SK-N-SH (cell line): ENCODE results near the gene NDUFAF8. TPM values are rescaled to one million over a fixed set of nuclear protein-coding genes. Genes with fewer than 3 reads are reported as not detected.

Experiments used
- CTCF ChIA-PET: fragments of 300-600, 350-600 bp; formaldehyde crosslinking; extraction: SDS; loops from one replicate; lab custom pipeline; 2021; lab: Yijun Ruan, JAX
- POLR2A ChIA-PET: fragments of 350-600 bp; sonication (Branson Sonifier 250); formaldehyde crosslinking; extraction: SDS; loops from one replicate; lab custom pipeline; 2020; ENCODE audit warnings: antibody characterized with exemption, inconsistent platforms; lab: Yijun Ruan, JAX
- DNase-seq: peaks from one replicate; pipeline ENCODE4 v3.0.0; 2012
- H2AFZ ChIP-seq: fragments of 200-600 bp; sonication (generic); 2 replicates; pipeline ENCODE4 v1.8.1; 2016; ENCODE audit warnings: antibody characterized with exemption, mild to moderate bottlenecking, low read depth
- H3F3A ChIP-seq: fragments of 200-600 bp; sonication (generic); replicated peaks from 2 replicates; pipeline ENCODE3; 2016; ENCODE audit warnings: antibody characterized with exemption, mild to moderate bottlenecking; ENCODE audit not compliant: insufficient read depth
- H3K27ac ChIP-seq, 2 experiments: fragments of 200-500 bp in 1 of 2; fragments of 200-600 bp in 1 of 2; sonication (Bioruptor generic) in 1 of 2; sonication (generic), shearing (Covaris generic) in 1 of 2; 2 replicates each; pipeline versions ENCODE4 v1.5.1 to v1.6.1; 2014 to 2016; ENCODE audit warnings: low read depth in 2 of 2, inconsistent platforms in 1 of 2, low read length in 1 of 2, mild to moderate bottlenecking in 1 of 2, mixed read lengths in 1 of 2
- H3K27me3 ChIP-seq: fragments of 200-600 bp; sonication (generic), shearing (Covaris generic); 2 replicates; pipeline ENCODE4 v1.6.1; 2016; ENCODE audit warnings: mixed run types; ENCODE audit not compliant: insufficient read depth
- H3K36me3 ChIP-seq, 2 experiments: fragments of 200-500 bp in 1 of 2; fragments of 200-600 bp in 1 of 2; sonication (Bioruptor generic) in 1 of 2; sonication (generic) in 1 of 2; replicated peaks in 1 of 2; 2 replicates each; pipeline versions ENCODE3 to v1.5.1; 2014 to 2016; ENCODE audit warnings: low read length in 1 of 2, mild to moderate bottlenecking in 1 of 2; ENCODE audit not compliant: insufficient read depth in 2 of 2, control insufficient read depth in 1 of 2
- H3K4me1 ChIP-seq, 2 experiments: fragments of 200-500 bp in 1 of 2; fragments of 200-600 bp in 1 of 2; sonication (Bioruptor generic) in 1 of 2; sonication (generic), shearing (Covaris generic) in 1 of 2; 2 replicates each; pipeline versions ENCODE4 v1.5.1 to v1.6.1; 2014 to 2016; ENCODE audit warnings: low read depth in 1 of 2, low read length in 1 of 2, mixed run types in 1 of 2; ENCODE audit not compliant: insufficient read depth in 2 of 2, control insufficient read depth in 1 of 2
- H3K4me2 ChIP-seq: fragments of 200-600 bp; sonication (generic), shearing (Covaris generic); 2 replicates; pipeline ENCODE4 v1.6.1; 2017; ENCODE audit warnings: mixed run types
- H3K4me3 ChIP-seq, 2 experiments: fragments of 200-500 bp in 1 of 2; fragments of 200-600 bp in 1 of 2; sonication (Bioruptor generic) in 1 of 2; sonication (generic), shearing (Covaris generic) in 1 of 2; 2 replicates each; pipeline versions ENCODE4 v1.5.1 to v1.8.1; 2014 to 2016; ENCODE audit warnings: low read depth in 2 of 2, inconsistent platforms in 1 of 2, low read length in 1 of 2, mild to moderate bottlenecking in 1 of 2, mixed read lengths in 1 of 2, moderate library complexity in 1 of 2
- H3K79me2 ChIP-seq: fragments of 200-600 bp; sonication (generic); 2 replicates; pipeline ENCODE4 v1.8.1; 2017; ENCODE audit warnings: mild to moderate bottlenecking; ENCODE audit not compliant: insufficient read depth
- H3K9ac ChIP-seq: fragments of 200-600 bp; sonication (generic); 2 replicates; pipeline ENCODE4 v1.6.1; 2017; ENCODE audit warnings: mixed run types
- H3K9me2 ChIP-seq: fragments of 200-600 bp; sonication (generic); 2 replicates; pipeline ENCODE4 v1.6.1; 2017; ENCODE audit warnings: mixed run types
- H3K9me3 ChIP-seq: fragments of 200-600 bp; sonication (generic); 2 replicates; pipeline ENCODE4 v1.6.1; 2017; ENCODE audit warnings: mixed run types, mild to moderate bottlenecking, moderate library complexity
- H4K20me1 ChIP-seq: fragments of 200-600 bp; sonication (generic); 2 replicates; pipeline ENCODE4 v1.6.1; 2017; ENCODE audit warnings: mild to moderate bottlenecking, mixed run types; ENCODE audit not compliant: insufficient read depth
- ELF1 ChIP-seq: IDR thresholded peaks from 2 replicates; pipeline ENCODE4 v1.4.0; 2012
- EZH2phosphoT487 ChIP-seq: fragments of 200-600 bp; sonication (generic); IDR thresholded peaks from 2 replicates; pipeline ENCODE4 v1.6.1; 2017; ENCODE audit warnings: low read depth, mixed run types, mild to moderate bottlenecking, antibody characterized with exemption, moderate library complexity, borderline replicate concordance
- GATA2 ChIP-seq: sonication (generic); formaldehyde crosslinking; IDR thresholded peaks from 2 replicates; pipeline ENCODE4 v1.5.0; 2020; ENCODE audit warnings: mild to moderate bottlenecking, missing genetic modification reagents
- MEF2A ChIP-seq: IDR thresholded peaks from 2 replicates; pipeline ENCODE4 v1.4.0; 2012; ENCODE audit warnings: low read depth, borderline replicate concordance
- PBX3 ChIP-seq: IDR thresholded peaks from 2 replicates; pipeline ENCODE4; 2012
- RCOR1 ChIP-seq: fragments of 150-350 bp; IDR thresholded peaks from 2 replicates; pipeline ENCODE4 v1.6.1; 2017; ENCODE audit warnings: antibody characterized with exemption, low read length
- RFX5 ChIP-seq: IDR thresholded peaks from 2 replicates; pipeline ENCODE4 v1.6.1; 2012; ENCODE audit warnings: mild to moderate bottlenecking, improper control_type of control experiment, low read length
- SMC3 ChIP-seq: IDR thresholded peaks from 2 replicates; pipeline ENCODE4 v1.6.1; 2012; ENCODE audit warnings: low read depth, low read length, improper control_type of control experiment
- TCF12 ChIP-seq: IDR thresholded peaks from 2 replicates; pipeline ENCODE4 v1.4.0; 2012
- WGBS: methylation state at CpG from one replicate; pipeline ENCODE4 v1.1.6; 2017; ENCODE audit warnings: low lambda C conversion rate; 5-methylcytosine and 5-hydroxymethylcytosine counted together
- polyA plus RNA-seq, 3 experiments: library from polyadenylated mRNA; depleted of rRNA; stranded (reverse); fragments of >200 nt; gene quantifications; 2 replicates each; pipeline ENCODE4 v1.2.3, GENCODE V29; 2012
- TF ChIP-seq, protein P1 (sequence below): IDR thresholded peaks from 2 replicates; pipeline ENCODE4 v1.4.0; 2012; ENCODE audit warnings: low read depth, borderline replicate concordance

Gene NDUFAF8
- polyA plus RNA-seq, 1 of the 3 experiments (the other 2 are of a cell fraction): 229 TPM

DNA sequence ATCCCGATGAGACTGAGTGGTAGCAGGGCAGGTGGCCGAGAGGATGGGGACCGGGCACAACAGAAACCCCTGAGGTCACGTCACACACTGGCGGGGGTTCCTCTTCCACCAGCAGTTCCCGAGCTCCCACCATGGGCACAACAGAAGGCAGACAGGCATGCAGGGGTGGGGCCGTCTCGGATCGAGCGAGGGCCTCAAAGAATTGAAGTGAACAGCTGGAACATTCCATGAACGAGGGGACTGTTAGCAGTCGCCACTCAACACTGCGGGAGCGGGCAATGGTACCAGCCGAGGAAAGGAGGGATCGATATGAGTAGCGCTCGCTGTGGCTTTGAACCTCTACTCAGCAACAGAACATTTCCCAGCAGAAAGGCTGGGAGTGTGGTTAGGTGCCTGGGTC is 21.6 kb upstream of the NDUFAF8 start (continued):
- TF ChIP-seq TCF12 (no peak), ELF1 (no peak), SMC3 (no peak), RCOR1 (no peak), PBX3 (no peak), RFX5 (no peak), MEF2A (no peak)

- Histone ChIP-seq H3K4me3 (no peak overlapping the region), H3K27me3 (no peaks in the 10 kb centered on the region), H3K27ac (no peak overlapping the region), H3K79me2 (peaks cover 17% of the 10 kb centered on the region), H3K9me3 (no peaks in the 10 kb centered on the region), H3F3A (peaks cover under 1% of the 10 kb centered on the region), H3K4me1 (peaks cover 7 to 12% of the 10 kb centered on the region in 2 experiments; a peak in 3 of 4 replicates), H3K4me2 (no peak overlapping the region), H4K20me1 (no peaks in the 10 kb centered on the region), H3K9me2 (no peaks in the 10 kb centered on the region), H2AFZ (no peak overlapping the region), H3K9ac (no peak overlapping the region), H3K36me3 (peaks cover 0 to 2% of the 10 kb centered on the region in 2 experiments)
- TF ChIP-seq EZH2phosphoT487: no peak
- WGBS: 91% methylated on average over 7 of the region's 13 CpGs
- DNase-seq: no peak
- POLR2A ChIA-PET: no interaction called here
- CTCF ChIA-PET: interaction anchor here (1.5 to 2.2 kb wide), 3 partner anchors 18 to 75 kb away, joined by 3 to 11 read pairs (median 6); no protein-coding TSS in a partner anchor
These were observed 20.7 kb upstream of the NDUFAF8 start for GRCh38 chr17:81218459-81218858.

DNA sequence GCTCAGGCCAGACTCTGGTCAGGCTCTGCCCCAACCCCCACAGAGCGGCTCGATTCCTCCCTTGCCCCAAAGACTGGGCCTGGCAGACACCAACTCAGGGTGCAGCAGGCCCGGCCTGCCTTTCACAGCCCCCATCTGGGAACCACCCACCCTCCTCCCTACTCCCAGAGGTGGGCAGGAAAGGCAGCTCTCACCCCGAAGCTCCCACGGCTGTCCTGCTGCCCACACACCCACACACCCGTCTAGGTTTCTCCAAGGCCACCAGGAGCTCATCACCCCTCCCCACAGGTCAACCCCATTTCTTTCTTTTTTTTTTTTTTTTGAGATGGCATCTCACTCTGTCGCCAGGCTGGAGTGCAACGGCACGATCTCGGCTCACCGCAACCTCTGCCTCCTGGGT is 20.1 kb upstream of the NDUFAF8 start:
- H3K4me2 ChIP-seq: no peak overlapping the region
- no peaks in the 10 kb centered on the region for H4K20me1 ChIP-seq
- WGBS: 96% methylated on average over 11 of the region's 11 CpGs
- CTCF ChIA-PET: interaction anchor here (1.0 to 3.2 kb wide), 5 partner anchors 18 to 113 kb away, joined by 3 to 19 read pairs (median 6); no protein-coding TSS in a partner anchor
- H3K9ac ChIP-seq: no peak overlapping the region
- H3K27me3 ChIP-seq: no peaks in the 10 kb centered on the region
- no peak overlapping the region for H3K27ac ChIP-seq
- POLR2A ChIA-PET: no interaction called here
- peaks cover 0 to 2% of the 10 kb centered on the region in 2 experiments for H3K36me3 ChIP-seq
- H3K4me1 ChIP-seq: peaks cover 7 to 16% of the 10 kb centered on the region in 2 experiments; a peak in 3 of 4 replicates
- H3K79me2 ChIP-seq: peaks cover 17% of the 10 kb centered on the region
- H3K9me2 ChIP-seq: no peaks in the 10 kb centered on the region
- H3K9me3 ChIP-seq: no peaks in the 10 kb centered on the region
- H2AFZ ChIP-seq: no peak overlapping the region
- no peak for DNase-seq
- no peak overlapping the region for H3K4me3 ChIP-seq
- peaks cover 6% of the 10 kb centered on the region for H3F3A ChIP-seq
- TF ChIP-seq, protein P1, sequence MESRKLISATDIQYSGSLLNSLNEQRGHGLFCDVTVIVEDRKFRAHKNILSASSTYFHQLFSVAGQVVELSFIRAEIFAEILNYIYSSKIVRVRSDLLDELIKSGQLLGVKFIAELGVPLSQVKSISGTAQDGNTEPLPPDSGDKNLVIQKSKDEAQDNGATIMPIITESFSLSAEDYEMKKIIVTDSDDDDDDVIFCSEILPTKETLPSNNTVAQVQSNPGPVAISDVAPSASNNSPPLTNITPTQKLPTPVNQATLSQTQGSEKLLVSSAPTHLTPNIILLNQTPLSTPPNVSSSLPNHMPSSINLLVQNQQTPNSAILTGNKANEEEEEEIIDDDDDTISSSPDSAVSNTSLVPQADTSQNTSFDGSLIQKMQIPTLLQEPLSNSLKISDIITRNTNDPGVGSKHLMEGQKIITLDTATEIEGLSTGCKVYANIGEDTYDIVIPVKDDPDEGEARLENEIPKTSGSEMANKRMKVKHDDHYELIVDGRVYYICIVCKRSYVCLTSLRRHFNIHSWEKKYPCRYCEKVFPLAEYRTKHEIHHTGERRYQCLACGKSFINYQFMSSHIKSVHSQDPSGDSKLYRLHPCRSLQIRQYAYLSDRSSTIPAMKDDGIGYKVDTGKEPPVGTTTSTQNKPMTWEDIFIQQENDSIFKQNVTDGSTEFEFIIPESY: no peak
- TF ChIP-seq GATA2 (CRISPR knock-in tag): no peak
- TF ChIP-seq, all 33 proteins: peak for 0
